KG1 (cell line): Measurements from ENCODE around the gene GFI1B.
"Not testable (repeated sequence)": the region's sequence is repeated elsewhere in the genome, so short reads cannot be mapped to it uniquely, and the experiment has no call there.

Source experiments
- DNase-seq: peaks from one replicate; lab custom pipeline; 2025; lab: John Stamatoyannopoulos, UW

The GFI1B gene

DNA sequence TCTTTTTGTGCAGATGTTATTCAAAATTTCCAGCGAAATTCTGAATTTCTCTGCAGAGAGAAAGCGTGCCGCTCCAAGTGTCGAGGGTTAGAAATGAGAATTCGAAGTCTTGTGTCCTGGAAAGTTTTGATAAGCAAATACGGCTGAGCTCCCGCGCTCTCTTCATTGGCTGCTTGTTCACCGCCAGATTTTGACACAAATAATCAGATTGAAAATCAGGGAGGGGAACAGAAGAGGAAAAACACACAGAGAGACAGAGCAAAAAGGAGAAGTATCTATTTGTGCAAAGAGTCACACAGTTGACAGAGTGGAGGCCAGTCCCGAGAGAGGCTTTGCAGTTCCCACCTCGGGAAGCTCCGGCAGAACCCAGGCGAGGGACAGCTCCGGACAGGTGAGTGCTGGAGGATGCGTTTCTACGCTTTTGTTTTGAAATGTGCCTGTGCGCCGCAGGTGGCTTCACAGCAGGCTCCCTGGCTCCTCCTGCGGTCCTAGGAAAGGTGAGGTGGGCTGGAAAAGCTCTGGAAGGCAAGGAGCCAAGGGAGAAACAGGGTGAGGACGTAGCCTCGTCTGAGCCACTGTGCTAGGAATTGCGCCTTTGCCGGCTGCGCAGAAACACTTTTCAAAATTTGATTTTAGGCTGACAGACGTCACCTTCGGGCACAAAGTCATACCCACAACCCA lies at the start of gene GFI1B:
Gene GFI1B (plus strand): TSS at position 244 of the 681 bp plus-strand sequence. CDS start 7,985 bp downstream, outside the sequence.
- DNase-seq, result no peak

- no peak for DNase-seq
These were observed 47.2 kb upstream of the GFI1B start for GRCh38 chr9:132931178-132931735.

DNA sequence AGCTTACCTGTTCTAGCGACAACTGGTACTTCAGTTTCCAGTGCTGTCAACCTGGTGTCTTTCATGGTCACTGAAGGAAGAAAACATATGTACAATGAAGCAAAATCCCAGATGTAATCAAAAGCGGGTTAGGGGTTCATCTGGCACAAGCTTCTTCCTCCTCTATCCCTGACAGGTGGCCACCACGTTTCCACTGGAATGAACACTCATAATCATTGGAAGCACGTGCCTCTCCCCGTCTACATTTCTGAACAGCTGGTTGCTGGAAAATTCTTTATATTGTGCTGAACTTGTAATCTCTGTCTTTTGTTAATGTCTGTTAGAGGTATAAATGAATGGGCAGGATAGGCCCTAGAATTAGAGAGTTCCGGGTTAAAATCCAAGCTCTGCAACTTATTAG lies 43.5 kb upstream of the GFI1B start:
- no peak for DNase-seq

- no peak for DNase-seq
These were observed 41.0 kb upstream of the GFI1B start for GRCh38 chr9:132937463-132937901.

GRCh38 chr9:132939169-132939568 lies 39.3 kb upstream of the GFI1B start:
- no peak for DNase-seq

- DNase-seq, result no peak
These were observed 35.8 kb upstream of the GFI1B start for GRCh38 chr9:132942541-132943182.

GRCh38 chr9:132943651-132944293 lies 34.7 kb upstream of the GFI1B start:
- DNase-seq, result no peak

GRCh38 chr9:132944294-132945185 lies 34.0 kb upstream of the GFI1B start, which contains the start of gene TSC1:
Gene TSC1, minus strand, starts transcription at chr9:132944616. Its CDS starts 15,744 bp downstream, at chr9:132928872.
- DNase-seq, result peak; percentile 93

- DNase-seq, result no peak
These were observed 33.0 kb upstream of the GFI1B start for GRCh38 chr9:132945186-132946130.

- DNase-seq, result no peak
These were observed 32.3 kb upstream of the GFI1B start for GRCh38 chr9:132946211-132946610.

DNA sequence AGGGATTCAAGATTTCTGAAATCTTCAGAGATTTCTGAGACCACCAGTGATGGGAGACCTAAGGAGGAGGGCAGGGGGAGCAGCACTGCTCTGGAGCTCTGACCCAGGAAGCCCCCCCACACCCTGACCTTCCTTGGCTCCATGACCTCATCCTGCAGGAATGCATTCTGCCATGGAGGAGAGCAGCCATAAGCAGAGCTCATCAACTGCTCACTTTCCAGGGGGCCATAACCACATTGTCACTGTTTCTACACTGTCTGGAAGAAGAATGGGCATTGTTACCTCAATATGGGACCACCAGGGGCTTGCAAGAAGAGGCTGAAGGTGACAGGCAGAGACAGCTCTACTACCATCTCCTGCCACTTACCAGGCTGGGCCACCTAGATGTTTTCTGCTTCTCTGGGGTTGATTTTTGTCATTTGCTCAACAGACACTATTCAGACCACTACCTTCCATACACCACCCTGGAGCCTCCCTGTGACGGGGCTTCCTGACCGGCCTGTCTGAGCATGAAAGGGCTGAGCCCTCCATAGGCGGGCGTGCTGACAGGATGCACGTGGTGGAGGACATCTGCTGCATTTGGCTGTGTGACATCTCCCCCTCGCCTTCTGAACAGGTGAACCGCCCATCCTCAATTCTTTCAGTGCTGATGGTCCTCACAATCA lies 31.7 kb upstream of the GFI1B start:
- no peak for DNase-seq

DNA sequence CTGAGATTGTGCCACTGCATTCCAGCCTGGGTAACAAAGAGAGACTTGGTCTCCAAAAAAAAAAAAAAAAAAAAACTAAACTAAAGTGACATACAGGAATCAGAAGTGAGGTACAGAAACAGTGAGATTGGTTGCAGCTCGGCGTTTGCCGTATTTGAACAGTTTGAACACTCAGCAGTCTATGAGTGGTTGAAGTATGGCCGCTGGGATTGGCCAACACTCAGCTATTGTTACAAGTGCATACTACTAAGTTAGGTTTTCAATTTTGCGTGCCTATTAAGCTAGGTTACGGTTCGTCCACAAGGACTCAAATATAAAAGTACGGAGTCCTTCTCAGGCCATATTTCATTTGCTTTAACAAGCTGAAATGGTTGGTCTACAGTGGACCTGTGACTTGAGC lies 30.7 kb upstream of the GFI1B start:
- DNase-seq, result no peak

DNA sequence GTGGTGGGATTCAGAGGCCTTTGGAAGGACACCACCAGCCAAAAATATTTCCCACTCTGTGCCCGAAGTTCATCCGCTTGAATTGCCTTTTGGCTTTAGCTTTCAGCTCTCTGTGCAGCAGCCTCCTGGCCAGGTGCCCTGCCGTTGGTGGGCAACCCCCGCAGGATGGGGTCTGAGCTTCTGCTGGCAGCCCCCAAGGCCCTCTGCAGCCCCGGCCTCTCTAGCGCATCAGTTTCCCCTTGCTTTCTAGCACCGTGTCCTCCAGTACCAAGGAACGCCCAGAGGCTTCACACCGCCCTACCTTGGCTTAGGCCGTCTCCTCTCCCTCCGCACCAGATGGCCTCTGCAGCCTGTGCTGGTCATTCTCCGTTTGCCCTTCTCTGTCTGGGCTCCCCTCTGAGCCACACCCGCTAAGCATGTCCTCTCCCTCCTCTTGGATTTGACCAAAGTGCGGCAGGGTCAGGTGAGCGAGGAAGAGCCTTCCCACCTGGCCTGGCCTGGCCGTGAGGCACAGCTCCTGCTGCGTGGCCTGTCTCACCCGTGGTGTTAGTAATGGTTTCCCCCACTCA lies 29.9 kb upstream of the GFI1B start:
- DNase-seq, result no peak

DNA sequence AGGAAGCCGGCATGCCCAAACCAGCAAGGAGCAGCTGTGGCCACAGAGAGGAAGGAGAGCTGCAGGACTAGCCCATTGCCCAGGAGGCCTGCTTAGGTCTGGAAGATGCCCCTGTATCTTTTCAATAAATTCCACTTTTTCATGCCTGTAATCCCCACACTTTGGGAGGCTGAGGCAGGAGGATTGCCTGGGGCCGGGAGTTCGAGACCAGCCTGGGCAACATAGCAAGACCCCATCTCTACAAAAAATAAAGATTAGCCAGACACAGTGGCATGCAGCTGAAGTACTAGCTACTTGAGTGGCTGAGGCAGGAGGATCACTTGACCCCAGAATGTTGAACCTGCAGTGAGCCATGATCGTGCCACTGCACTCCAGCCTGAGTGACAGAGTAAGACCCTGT lies 28.8 kb upstream of the GFI1B start:
- no peak for DNase-seq

DNA sequence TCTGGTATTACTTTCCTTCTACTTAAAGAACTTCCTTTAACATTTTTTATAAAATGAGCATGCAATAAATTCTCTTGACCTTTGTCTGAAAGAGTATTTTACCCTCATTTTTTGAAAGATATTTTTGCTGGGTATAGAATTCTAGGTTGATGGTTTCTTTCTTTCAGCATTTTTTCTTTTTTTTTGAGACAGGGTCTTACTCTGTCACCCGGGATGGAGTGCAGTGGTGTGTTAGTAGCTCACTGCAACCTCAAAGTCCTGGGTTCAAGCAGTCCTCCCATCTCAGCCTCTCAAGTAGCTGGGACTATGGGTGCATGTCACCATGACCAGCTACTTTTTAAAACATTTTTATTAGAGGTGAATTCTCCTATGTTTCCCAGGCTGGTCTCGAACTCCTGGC lies 23.4 kb upstream of the GFI1B start:
- no peak for DNase-seq

DNA sequence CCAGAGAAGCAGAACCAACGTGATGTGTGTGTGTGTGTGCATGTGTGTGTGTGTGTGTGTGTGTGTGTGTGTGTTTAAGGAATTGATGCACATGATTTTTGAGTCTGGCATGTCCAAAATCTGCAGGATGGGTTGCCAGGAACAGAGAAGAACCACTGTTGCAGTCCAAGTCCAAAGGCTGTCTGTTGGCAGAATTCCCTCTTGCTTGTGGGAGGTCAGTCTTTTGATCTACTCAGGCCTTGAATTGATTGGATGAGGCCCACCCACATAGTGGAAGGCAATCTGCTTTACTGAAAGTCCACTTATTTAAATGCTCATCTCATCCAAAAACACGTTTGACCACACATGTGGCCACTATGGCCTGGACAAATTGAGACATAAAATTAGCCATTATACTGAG lies 22.7 kb upstream of the GFI1B start:
- DNase-seq, result no peak

DNA sequence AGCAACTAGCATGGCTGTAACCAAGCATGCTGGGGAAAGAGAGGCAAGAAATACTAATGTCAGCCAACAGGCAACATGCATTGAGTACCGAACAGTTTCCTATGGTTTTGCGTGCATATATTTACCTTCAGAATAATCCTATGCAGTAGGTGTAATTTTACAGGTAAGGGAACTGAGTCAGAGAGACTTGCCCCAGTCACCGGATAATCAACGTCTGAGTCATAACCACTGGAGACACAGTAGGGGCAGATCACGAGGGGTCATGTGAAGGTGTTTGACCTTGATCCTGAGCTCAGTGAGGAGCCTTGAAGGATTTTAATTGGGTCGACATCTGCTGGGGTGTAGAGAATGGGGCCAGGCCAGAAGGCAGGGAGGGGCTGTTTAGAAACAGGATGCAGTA lies 20.7 kb upstream of the GFI1B start:
- no peak for DNase-seq

GRCh38 chr9:132961002-132961401 lies 17.5 kb upstream of the GFI1B start:
- DNase-seq, result no peak

GRCh38 chr9:132965478-132965877 lies 13.0 kb upstream of the GFI1B start:
- no peak for DNase-seq

GRCh38 chr9:132967908-132968307 lies 10.6 kb upstream of the GFI1B start:
- DNase-seq, result not testable (repeated sequence)
